Measurements from ENCODE around the gene ENPP6. TPM values are rescaled to one million over a fixed set of nuclear protein-coding genes. Genes with fewer than 3 reads are reported as not detected.

Gene ENPP6
- polyA plus RNA-seq, 1 of the 3 experiments (the other 2 are of a cell fraction) = not detected

DNA sequence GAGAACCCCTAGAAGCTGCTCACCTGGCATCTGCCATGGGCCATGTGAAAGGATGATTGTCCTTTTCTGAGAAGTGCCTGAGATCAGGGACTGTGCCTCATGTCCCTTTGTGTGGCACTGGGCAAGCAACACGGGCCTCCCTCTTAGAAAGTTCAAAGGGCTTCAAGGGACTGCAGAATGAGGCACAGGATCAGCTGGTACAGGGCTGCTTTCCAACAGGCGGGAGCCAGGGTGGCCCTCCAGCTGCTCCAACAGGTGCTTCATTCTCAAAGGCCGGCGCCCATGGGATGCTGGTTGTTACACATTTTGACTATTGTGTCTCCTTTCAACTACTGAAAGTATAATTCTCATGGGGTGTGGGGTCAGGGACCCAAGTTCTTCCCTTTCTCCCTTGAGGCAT is 114.7 kb downstream of the ENPP6 start:
- Histone ChIP-seq H3K27me3 (ENCODE audit: insufficient read depth) (no peaks in the 10 kb centered on the region), H3K36me3 (replicated peaks in 1 of 2; ENCODE audit: control insufficient read depth in 1 of 2, insufficient read depth in 2 of 2, low read length in 1 of 2) (no peaks in the 10 kb centered on the region), H3K9ac (no peak overlapping the region), H3K27ac (ENCODE audit: low read depth in 2 of 2, low read length in 1 of 2) (no peak overlapping the region), H3K79me2 (ENCODE audit: insufficient read depth) (no peaks in the 10 kb centered on the region), H3K9me3 (no peaks in the 10 kb centered on the region), H3K4me1 (ENCODE audit: control insufficient read depth in 1 of 2, insufficient read depth in 2 of 2, low read depth in 1 of 2, low read length in 1 of 2) (peaks cover 0 to 43% of the 10 kb centered on the region in 2 experiments; a peak in 1 of 4 replicates), H3K9me2 (no peaks in the 10 kb centered on the region), H3K4me3 (ENCODE audit: low read depth in 2 of 2, low read length in 1 of 2) (no peak overlapping the region), H4K20me1 (ENCODE audit: insufficient read depth) (no peaks in the 10 kb centered on the region), H3F3A (replicated peaks; ENCODE audit: insufficient read depth) (no peaks in the 10 kb centered on the region), H3K4me2 (no peak overlapping the region), H2AFZ (ENCODE audit: low read depth) (no peak overlapping the region)
- 48% methylated on average over 3 of the region's 4 CpGs for WGBS (ENCODE audit: low lambda C conversion rate)
- POLR2A ChIA-PET = no interaction called here
- CTCF ChIA-PET = interaction anchor here (0.9 to 10.9 kb wide), 4 partner anchors 64 to 382 kb away, joined by 3 to 158 read pairs (median 96); partner anchors contain the start of gene STOX2
- TF ChIP-seq, protein P1, sequence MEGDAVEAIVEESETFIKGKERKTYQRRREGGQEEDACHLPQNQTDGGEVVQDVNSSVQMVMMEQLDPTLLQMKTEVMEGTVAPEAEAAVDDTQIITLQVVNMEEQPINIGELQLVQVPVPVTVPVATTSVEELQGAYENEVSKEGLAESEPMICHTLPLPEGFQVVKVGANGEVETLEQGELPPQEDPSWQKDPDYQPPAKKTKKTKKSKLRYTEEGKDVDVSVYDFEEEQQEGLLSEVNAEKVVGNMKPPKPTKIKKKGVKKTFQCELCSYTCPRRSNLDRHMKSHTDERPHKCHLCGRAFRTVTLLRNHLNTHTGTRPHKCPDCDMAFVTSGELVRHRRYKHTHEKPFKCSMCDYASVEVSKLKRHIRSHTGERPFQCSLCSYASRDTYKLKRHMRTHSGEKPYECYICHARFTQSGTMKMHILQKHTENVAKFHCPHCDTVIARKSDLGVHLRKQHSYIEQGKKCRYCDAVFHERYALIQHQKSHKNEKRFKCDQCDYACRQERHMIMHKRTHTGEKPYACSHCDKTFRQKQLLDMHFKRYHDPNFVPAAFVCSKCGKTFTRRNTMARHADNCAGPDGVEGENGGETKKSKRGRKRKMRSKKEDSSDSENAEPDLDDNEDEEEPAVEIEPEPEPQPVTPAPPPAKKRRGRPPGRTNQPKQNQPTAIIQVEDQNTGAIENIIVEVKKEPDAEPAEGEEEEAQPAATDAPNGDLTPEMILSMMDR (IDR thresholded peaks at IDR 0.05) = no peak
- TF ChIP-seq NFIC (IDR thresholded peaks at IDR 0.05; ENCODE audit: borderline replicate concordance) (no peak), YY1 (IDR thresholded peaks at IDR 0.05; ENCODE audit: low read depth) (no peak), POLR2AphosphoS5 (IDR thresholded peaks at IDR 0.05; ENCODE audit: low read depth, low read length) (no peak), MXI1 (IDR thresholded peaks at IDR 0.05; ENCODE audit: low read depth, low read length) (no peak), RAD21 (IDR thresholded peaks at IDR 0.05; ENCODE audit: low read length) (no peak), ELF1 (IDR thresholded peaks at IDR 0.05) (no peak), EZH2phosphoT487 (IDR thresholded peaks at IDR 0.05; ENCODE audit: borderline replicate concordance, low read depth) (no peak), NRF1 (IDR thresholded peaks at IDR 0.05; ENCODE audit: low read depth, low read length) (no peak), RXRA (IDR thresholded peaks at IDR 0.05; ENCODE audit: borderline replicate concordance, low read depth) (no peak), GATA2 (CRISPR knock-in tag; IDR thresholded peaks at IDR 0.05) (no peak), TCF12 (IDR thresholded peaks at IDR 0.05) (no peak), TEAD4 (IDR thresholded peaks at IDR 0.05; ENCODE audit: borderline replicate concordance, insufficient read depth) (no peak)
- TF ChIP-seq, protein P2, sequence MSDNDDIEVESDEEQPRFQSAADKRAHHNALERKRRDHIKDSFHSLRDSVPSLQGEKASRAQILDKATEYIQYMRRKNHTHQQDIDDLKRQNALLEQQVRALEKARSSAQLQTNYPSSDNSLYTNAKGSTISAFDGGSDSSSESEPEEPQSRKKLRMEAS (IDR thresholded peaks at IDR 0.05; ENCODE audit: low read depth) = no peak
- TF ChIP-seq, protein P3, sequence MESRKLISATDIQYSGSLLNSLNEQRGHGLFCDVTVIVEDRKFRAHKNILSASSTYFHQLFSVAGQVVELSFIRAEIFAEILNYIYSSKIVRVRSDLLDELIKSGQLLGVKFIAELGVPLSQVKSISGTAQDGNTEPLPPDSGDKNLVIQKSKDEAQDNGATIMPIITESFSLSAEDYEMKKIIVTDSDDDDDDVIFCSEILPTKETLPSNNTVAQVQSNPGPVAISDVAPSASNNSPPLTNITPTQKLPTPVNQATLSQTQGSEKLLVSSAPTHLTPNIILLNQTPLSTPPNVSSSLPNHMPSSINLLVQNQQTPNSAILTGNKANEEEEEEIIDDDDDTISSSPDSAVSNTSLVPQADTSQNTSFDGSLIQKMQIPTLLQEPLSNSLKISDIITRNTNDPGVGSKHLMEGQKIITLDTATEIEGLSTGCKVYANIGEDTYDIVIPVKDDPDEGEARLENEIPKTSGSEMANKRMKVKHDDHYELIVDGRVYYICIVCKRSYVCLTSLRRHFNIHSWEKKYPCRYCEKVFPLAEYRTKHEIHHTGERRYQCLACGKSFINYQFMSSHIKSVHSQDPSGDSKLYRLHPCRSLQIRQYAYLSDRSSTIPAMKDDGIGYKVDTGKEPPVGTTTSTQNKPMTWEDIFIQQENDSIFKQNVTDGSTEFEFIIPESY (IDR thresholded peaks at IDR 0.05; ENCODE audit: borderline replicate concordance, low read depth) = no peak
- TF ChIP-seq, protein P4, sequence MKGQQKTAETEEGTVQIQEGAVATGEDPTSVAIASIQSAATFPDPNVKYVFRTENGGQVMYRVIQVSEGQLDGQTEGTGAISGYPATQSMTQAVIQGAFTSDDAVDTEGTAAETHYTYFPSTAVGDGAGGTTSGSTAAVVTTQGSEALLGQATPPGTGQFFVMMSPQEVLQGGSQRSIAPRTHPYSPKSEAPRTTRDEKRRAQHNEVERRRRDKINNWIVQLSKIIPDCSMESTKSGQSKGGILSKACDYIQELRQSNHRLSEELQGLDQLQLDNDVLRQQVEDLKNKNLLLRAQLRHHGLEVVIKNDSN (IDR thresholded peaks at IDR 0.05; ENCODE audit: borderline replicate concordance, low read depth) = no peak
- DNase-seq = no peak

Data from SK-N-SH (cell line).